ENCODE measurements around the gene IQSEC1. TPM values are rescaled to one million over a fixed set of nuclear protein-coding genes. Genes with fewer than 3 reads are reported as not detected.

IQSEC1 gene
- total RNA-seq, 1 experiment from 2014 or later = 28.1 TPM

DNA sequence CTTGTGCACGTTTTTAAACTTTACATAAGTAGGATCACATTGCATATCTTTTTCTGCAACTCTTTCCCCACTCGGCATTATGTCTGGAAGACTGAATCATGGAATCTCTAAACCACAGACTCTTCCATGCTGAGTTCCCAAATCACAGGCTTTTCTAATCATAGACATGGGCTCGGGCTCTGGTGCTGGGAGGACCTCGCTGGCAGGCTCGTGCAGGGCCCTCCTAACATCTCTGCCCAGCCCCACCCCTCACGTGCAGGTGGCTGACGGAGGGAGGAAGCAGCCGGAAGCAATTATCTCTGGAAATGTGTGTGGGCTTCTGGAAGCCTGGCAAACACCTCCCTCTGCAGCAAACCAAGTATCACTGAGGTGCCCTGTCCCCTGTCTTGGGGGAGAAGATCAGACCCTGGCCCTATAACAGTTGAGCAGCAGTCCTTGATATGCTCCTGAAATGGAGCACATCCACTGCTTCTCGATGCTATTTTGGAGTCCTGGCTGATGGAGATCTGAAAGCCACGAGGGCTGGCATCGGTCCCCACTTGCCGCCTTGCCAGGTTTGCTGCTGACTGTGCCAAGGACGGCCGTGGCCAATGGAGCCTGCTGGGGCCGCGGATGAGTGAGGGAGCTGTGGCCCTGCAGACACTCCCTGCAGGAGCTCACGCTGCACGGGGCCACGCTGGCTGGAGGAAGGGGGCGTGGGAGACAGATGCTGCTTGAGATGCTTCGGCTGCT lies 4.4 kb upstream of the IQSEC1 start:
- no peaks in the 10 kb centered on the region for H3K9me2 ChIP-seq (ENCODE audit: insufficient read depth)
- TF ChIP-seq, protein P1, sequence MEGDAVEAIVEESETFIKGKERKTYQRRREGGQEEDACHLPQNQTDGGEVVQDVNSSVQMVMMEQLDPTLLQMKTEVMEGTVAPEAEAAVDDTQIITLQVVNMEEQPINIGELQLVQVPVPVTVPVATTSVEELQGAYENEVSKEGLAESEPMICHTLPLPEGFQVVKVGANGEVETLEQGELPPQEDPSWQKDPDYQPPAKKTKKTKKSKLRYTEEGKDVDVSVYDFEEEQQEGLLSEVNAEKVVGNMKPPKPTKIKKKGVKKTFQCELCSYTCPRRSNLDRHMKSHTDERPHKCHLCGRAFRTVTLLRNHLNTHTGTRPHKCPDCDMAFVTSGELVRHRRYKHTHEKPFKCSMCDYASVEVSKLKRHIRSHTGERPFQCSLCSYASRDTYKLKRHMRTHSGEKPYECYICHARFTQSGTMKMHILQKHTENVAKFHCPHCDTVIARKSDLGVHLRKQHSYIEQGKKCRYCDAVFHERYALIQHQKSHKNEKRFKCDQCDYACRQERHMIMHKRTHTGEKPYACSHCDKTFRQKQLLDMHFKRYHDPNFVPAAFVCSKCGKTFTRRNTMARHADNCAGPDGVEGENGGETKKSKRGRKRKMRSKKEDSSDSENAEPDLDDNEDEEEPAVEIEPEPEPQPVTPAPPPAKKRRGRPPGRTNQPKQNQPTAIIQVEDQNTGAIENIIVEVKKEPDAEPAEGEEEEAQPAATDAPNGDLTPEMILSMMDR (IDR thresholded peaks at IDR 0.05 in 2 of 3, conservative IDR thresholded peaks at IDR 0.05 in 1 of 3; ENCODE audit: borderline replicate concordance in 1 of 3, insufficient read depth in 1 of 3, low read depth in 2 of 3, low read length in 2 of 3) = no peak
- TF ChIP-seq EGR1 (IDR thresholded peaks at IDR 0.05; ENCODE audit: low read depth) = no peak
- no peak for TF ChIP-seq POLR2A (IDR thresholded peaks at IDR 0.05; ENCODE audit: borderline replicate concordance, extremely low read depth, insufficient read depth, insufficient read length)
- no peak for TF ChIP-seq ZFX (IDR thresholded peaks at IDR 0.05)
- TF ChIP-seq, protein P2, sequence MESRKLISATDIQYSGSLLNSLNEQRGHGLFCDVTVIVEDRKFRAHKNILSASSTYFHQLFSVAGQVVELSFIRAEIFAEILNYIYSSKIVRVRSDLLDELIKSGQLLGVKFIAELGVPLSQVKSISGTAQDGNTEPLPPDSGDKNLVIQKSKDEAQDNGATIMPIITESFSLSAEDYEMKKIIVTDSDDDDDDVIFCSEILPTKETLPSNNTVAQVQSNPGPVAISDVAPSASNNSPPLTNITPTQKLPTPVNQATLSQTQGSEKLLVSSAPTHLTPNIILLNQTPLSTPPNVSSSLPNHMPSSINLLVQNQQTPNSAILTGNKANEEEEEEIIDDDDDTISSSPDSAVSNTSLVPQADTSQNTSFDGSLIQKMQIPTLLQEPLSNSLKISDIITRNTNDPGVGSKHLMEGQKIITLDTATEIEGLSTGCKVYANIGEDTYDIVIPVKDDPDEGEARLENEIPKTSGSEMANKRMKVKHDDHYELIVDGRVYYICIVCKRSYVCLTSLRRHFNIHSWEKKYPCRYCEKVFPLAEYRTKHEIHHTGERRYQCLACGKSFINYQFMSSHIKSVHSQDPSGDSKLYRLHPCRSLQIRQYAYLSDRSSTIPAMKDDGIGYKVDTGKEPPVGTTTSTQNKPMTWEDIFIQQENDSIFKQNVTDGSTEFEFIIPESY (IDR thresholded peaks at IDR 0.05; ENCODE audit: extremely low read depth, insufficient replicate concordance, low read length) = no peak
- no peak for TF ChIP-seq POLR2AphosphoS5 (IDR thresholded peaks at IDR 0.05; ENCODE audit: low read depth, low read length)
- TF ChIP-seq, protein P3, sequence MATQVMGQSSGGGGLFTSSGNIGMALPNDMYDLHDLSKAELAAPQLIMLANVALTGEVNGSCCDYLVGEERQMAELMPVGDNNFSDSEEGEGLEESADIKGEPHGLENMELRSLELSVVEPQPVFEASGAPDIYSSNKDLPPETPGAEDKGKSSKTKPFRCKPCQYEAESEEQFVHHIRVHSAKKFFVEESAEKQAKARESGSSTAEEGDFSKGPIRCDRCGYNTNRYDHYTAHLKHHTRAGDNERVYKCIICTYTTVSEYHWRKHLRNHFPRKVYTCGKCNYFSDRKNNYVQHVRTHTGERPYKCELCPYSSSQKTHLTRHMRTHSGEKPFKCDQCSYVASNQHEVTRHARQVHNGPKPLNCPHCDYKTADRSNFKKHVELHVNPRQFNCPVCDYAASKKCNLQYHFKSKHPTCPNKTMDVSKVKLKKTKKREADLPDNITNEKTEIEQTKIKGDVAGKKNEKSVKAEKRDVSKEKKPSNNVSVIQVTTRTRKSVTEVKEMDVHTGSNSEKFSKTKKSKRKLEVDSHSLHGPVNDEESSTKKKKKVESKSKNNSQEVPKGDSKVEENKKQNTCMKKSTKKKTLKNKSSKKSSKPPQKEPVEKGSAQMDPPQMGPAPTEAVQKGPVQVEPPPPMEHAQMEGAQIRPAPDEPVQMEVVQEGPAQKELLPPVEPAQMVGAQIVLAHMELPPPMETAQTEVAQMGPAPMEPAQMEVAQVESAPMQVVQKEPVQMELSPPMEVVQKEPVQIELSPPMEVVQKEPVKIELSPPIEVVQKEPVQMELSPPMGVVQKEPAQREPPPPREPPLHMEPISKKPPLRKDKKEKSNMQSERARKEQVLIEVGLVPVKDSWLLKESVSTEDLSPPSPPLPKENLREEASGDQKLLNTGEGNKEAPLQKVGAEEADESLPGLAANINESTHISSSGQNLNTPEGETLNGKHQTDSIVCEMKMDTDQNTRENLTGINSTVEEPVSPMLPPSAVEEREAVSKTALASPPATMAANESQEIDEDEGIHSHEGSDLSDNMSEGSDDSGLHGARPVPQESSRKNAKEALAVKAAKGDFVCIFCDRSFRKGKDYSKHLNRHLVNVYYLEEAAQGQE (IDR thresholded peaks at IDR 0.05; ENCODE audit: low read depth) = no peak
- no peak for TF ChIP-seq YY1 (IDR thresholded peaks at IDR 0.05; ENCODE audit: extremely low read depth, insufficient replicate concordance, low read depth, low read length)
- no peak overlapping the region for H2AFZ ChIP-seq (ENCODE audit: low read depth, low read length, poor library complexity, severe bottlenecking)
- ATAC-seq = no peak
- H3K36me3 ChIP-seq (ENCODE audit: control insufficient read depth in 1 of 2, insufficient read depth in 2 of 2, low read length in 2 of 2) = no peaks in the 10 kb centered on the region
- ChIA-PET POLR2A (no interaction called here), RAD21 (ENCODE audit: low non-redundant PET in 1 of 2, low total read pairs in 2 of 2, uncharacterized antibody in 2 of 2, unreplicated experiment in 2 of 2) (no interaction called here), CTCF (no interaction called here)
- H3K4me1 ChIP-seq (ENCODE audit: control insufficient read depth in 1 of 2, insufficient read depth in 2 of 2, low read length in 2 of 2) = no peaks in the 10 kb centered on the region
- no peak overlapping the region for H3K27ac ChIP-seq (ENCODE audit: low read depth, low read length)
- no peak overlapping the region for H3K4me3 ChIP-seq (replicated peaks in 1 of 2; ENCODE audit: low read depth in 1 of 2, low read length in 2 of 2)
- no TSS peak for BruUV-seq (replicated peaks)
- no peak for DNase-seq (ENCODE audit: low read depth, low spot score)
- no peaks in the 10 kb centered on the region for H4K20me1 ChIP-seq (ENCODE audit: insufficient read depth)
- no peaks in the 10 kb centered on the region for H3K9me3 ChIP-seq (ENCODE audit: control insufficient read depth in 1 of 2, insufficient read depth in 1 of 2, low read depth in 1 of 2, low read length in 2 of 2)
- H3K4me2 ChIP-seq (ENCODE audit: low read length) = no peak overlapping the region
- no peaks in the 10 kb centered on the region for H3K79me2 ChIP-seq (ENCODE audit: insufficient read depth, low read length)
- intact Hi-C loops (cut with micrococcal nuclease) = no loop called here
- H3K9ac ChIP-seq (ENCODE audit: low read length) = no peak overlapping the region
- H3K27me3 ChIP-seq (ENCODE audit: insufficient read depth, low read length) = peaks cover 26% of the 10 kb centered on the region
